ENCODE data around the gene PAM. TPM values are rescaled to one million over a fixed set of nuclear protein-coding genes. Genes with fewer than 3 reads are reported as not detected.

Gene PAM
- total RNA-seq, 4 donors from 2014 or later = 37.8 to 144 (median 92.7) TPM

GRCh38 chr5:102922111-102922720 is 167.1 kb downstream of the PAM start:
- intact Hi-C loops (cut with DNase I; ENCODE audit: low total_unique reads) = no loop called here
- no peak for DNase-seq (ENCODE audit: low spot score in 2 of 2)
- 71 to 73% methylated on average over 6 of the region's 6 CpGs for WGBS, 2 donors
- H3K4me3 ChIP-seq (ENCODE audit: low read depth, poor library complexity, severe bottlenecking) = no peak overlapping the region
- TF ChIP-seq CTCF (IDR thresholded peaks at IDR 0.05) (no peak), POLR2A (IDR thresholded peaks at IDR 0.05) (no peak)

GRCh38 chr5:102922799-102923477 is 167.8 kb downstream of the PAM start:
- no peak for TF ChIP-seq POLR2A (IDR thresholded peaks at IDR 0.05)
- no peak for TF ChIP-seq CTCF (IDR thresholded peaks at IDR 0.05)
- 49 to 56% methylated on average over 4 of the region's 4 CpGs for WGBS, 2 donors
- intact Hi-C loops (cut with DNase I; ENCODE audit: low total_unique reads) = no loop called here
- no peak for DNase-seq (ENCODE audit: low spot score in 2 of 2)
- H3K4me3 ChIP-seq (ENCODE audit: low read depth, poor library complexity, severe bottlenecking) = no peak overlapping the region

GRCh38 chr5:102924963-102925362 is 169.9 kb downstream of the PAM start:
- TF ChIP-seq POLR2A (IDR thresholded peaks at IDR 0.05) (no peak), CTCF (IDR thresholded peaks at IDR 0.05) (no peak)
- H3K4me3 ChIP-seq (ENCODE audit: low read depth, poor library complexity, severe bottlenecking) = no peak overlapping the region
- 88 to 94% methylated on average over 2 of the region's 2 CpGs for WGBS, 2 donors
- intact Hi-C loops (cut with DNase I; ENCODE audit: low total_unique reads) = no loop called here
- no peak for DNase-seq (ENCODE audit: low spot score in 2 of 2)

- TF ChIP-seq POLR2A (IDR thresholded peaks at IDR 0.05) (no peak), CTCF (IDR thresholded peaks at IDR 0.05) (no peak)
- intact Hi-C loops (cut with DNase I; ENCODE audit: low total_unique reads) = no loop called here
- no peak for DNase-seq (ENCODE audit: low spot score in 2 of 2)
- no peak overlapping the region for H3K4me3 ChIP-seq (ENCODE audit: low read depth, poor library complexity, severe bottlenecking)
- WGBS, 2 donors = 90 to 92% methylated on average over 6 of the region's 6 CpGs
These were observed 171.9 kb downstream of the PAM start for GRCh38 chr5:102927007-102927406.

- 89 to 91% methylated on average over 3 of the region's 3 CpGs for WGBS, 2 donors
- H3K4me3 ChIP-seq (ENCODE audit: low read depth, poor library complexity, severe bottlenecking) = no peak overlapping the region
- DNase-seq (ENCODE audit: low spot score in 2 of 2) = no peak
- intact Hi-C loops (cut with DNase I; ENCODE audit: low total_unique reads) = no loop called here
- no peak for TF ChIP-seq CTCF (IDR thresholded peaks at IDR 0.05)
- TF ChIP-seq POLR2A (IDR thresholded peaks at IDR 0.05) = no peak
These were observed 175.1 kb downstream of the PAM start for GRCh38 chr5:102930244-102930643.
